Mesodermal cell (in vitro differentiated cells): ENCODE results near the gene DEFB125.
"Not testable (repeated sequence)": the region's sequence is repeated elsewhere in the genome, so short reads cannot be mapped to it uniquely, and the experiment has no call there.

Experiments used
- H3K27ac ChIP-seq: 2 replicates; pipeline ENCODE4 v1.7.0; 2013; ENCODE audit warnings: mild to moderate bottlenecking, low read depth, low read length, moderate library complexity; ENCODE audit not compliant: severe bottlenecking
- H3K36me3 ChIP-seq: 2 replicates; pipeline ENCODE4 v1.7.1; 2013; ENCODE audit warnings: mild to moderate bottlenecking, low read length, moderate library complexity; ENCODE audit not compliant: control insufficient read depth, insufficient read depth
- H3K4me1 ChIP-seq: one replicate; pipeline ENCODE4 v1.7.1; 2013; ENCODE audit warnings: mild to moderate bottlenecking, low read length; ENCODE audit not compliant: insufficient read depth, control insufficient read depth, poor library complexity, severe bottlenecking
- H3K4me3 ChIP-seq: 2 replicates; pipeline ENCODE4 v1.7.0; 2013; ENCODE audit warnings: low read length, control low read depth, mild to moderate bottlenecking; ENCODE audit not compliant: insufficient read depth, poor library complexity, severe bottlenecking; ENCODE audit errors: extremely low read depth
- H3K9me3 ChIP-seq: 2 replicates; pipeline ENCODE4 v1.7.1; 2013; ENCODE audit warnings: mild to moderate bottlenecking, low read length, moderate library complexity; ENCODE audit not compliant: control insufficient read depth
- WGBS, 2 experiments: methylation state at CpG; one replicate each; pipeline ENCODE4 v1.1.5; 2013; ENCODE audit warnings: missing lambda C conversion rate in 2 of 2; ENCODE audit not compliant: insufficient coverage in 2 of 2; 5-methylcytosine and 5-hydroxymethylcytosine counted together

The DEFB125 gene

GRCh38 chr20:90651-91050 is 3.2 kb downstream of the DEFB125 start:
- Histone ChIP-seq H3K4me1 (no peaks in the 10 kb centered on the region), H3K4me3 (no peak overlapping the region)

GRCh38 chr20:93641-94040 is 6.2 kb downstream of the DEFB125 start:
- H3K4me1 ChIP-seq = no peaks in the 10 kb centered on the region

More at GRCh38 chr20:90651-91050, 3.2 kb downstream of the DEFB125 start:
- Histone ChIP-seq H3K9me3 (peaks cover 12% of the 10 kb centered on the region), H3K27ac (no peak overlapping the region), H3K36me3 (no peaks in the 10 kb centered on the region)

GRCh38 chr20:95215-95614 is 7.7 kb downstream of the DEFB125 start:
- no peaks in the 10 kb centered on the region for H3K36me3 ChIP-seq
- H3K4me1 ChIP-seq = no peaks in the 10 kb centered on the region
- H3K27ac ChIP-seq = no peak overlapping the region
- H3K9me3 ChIP-seq = peaks cover 12% of the 10 kb centered on the region
- 57 to 88% methylated on average over 1 to 2 of the region's 4 CpGs for WGBS, 2 experiments
- H3K4me3 ChIP-seq = no peak overlapping the region

More at GRCh38 chr20:93641-94040, 6.2 kb downstream of the DEFB125 start:
- Histone ChIP-seq H3K27ac (no peak overlapping the region), H3K36me3 (no peaks in the 10 kb centered on the region), H3K4me3 (no peak overlapping the region), H3K9me3 (peaks cover 12% of the 10 kb centered on the region)

- H3K27ac ChIP-seq, H3K4me3 ChIP-seq, H3K36me3 ChIP-seq, H3K4me1 ChIP-seq: not testable (repeated sequence)
- H3K9me3 ChIP-seq = peaks cover 12% of the 10 kb centered on the region
- 75 to 95% methylated on average over 2 to 4 of the region's 5 CpGs for WGBS, 2 experiments
These were observed 10.2 kb downstream of the DEFB125 start for GRCh38 chr20:97691-98090.

- no peaks in the 10 kb centered on the region for H3K9me3 ChIP-seq
- H3K4me1 ChIP-seq = no peaks in the 10 kb centered on the region
- no peaks in the 10 kb centered on the region for H3K36me3 ChIP-seq
- no peak overlapping the region for H3K4me3 ChIP-seq
- H3K27ac ChIP-seq = no peak overlapping the region
These were observed 14.5 kb downstream of the DEFB125 start for GRCh38 chr20:101975-102374.

GRCh38 chr20:103456-103855 is 16.0 kb downstream of the DEFB125 start:
- H3K4me1 ChIP-seq = no peaks in the 10 kb centered on the region
- WGBS, 2 experiments = 86 to 95% methylated on average over 5 of the region's 5 CpGs
- no peak overlapping the region for H3K4me3 ChIP-seq
- no peaks in the 10 kb centered on the region for H3K9me3 ChIP-seq
- H3K27ac ChIP-seq = no peak overlapping the region
- H3K36me3 ChIP-seq = no peaks in the 10 kb centered on the region

GRCh38 chr20:112396-112795 is 24.9 kb downstream of the DEFB125 start:
- Histone ChIP-seq H3K27ac (no peak overlapping the region), H3K4me1 (no peaks in the 10 kb centered on the region), H3K36me3 (no peaks in the 10 kb centered on the region), H3K9me3 (peaks cover 3% of the 10 kb centered on the region), H3K4me3 (no peak overlapping the region)

- Histone ChIP-seq H3K4me3 (no peak overlapping the region), H3K4me1 (no peaks in the 10 kb centered on the region), H3K27ac (no peak overlapping the region), H3K9me3 (peaks cover 3% of the 10 kb centered on the region), H3K36me3 (no peaks in the 10 kb centered on the region)
These were observed 30.0 kb downstream of the DEFB125 start for GRCh38 chr20:117518-117917.

GRCh38 chr20:129786-130323 is 42.4 kb downstream of the DEFB125 start:
- WGBS, 2 experiments = 89 to 96% methylated on average over 17 to 19 of the region's 28 CpGs
- H3K4me1 ChIP-seq, H3K27ac ChIP-seq, H3K4me3 ChIP-seq, H3K9me3 ChIP-seq, H3K36me3 ChIP-seq: not testable (repeated sequence)

GRCh38 chr20:137668-138490 is 50.4 kb downstream of the DEFB125 start:
- Histone ChIP-seq H3K4me3 (no peak overlapping the region), H3K27ac (no peak overlapping the region), H3K9me3 (no peaks in the 10 kb centered on the region), H3K4me1 (no peaks in the 10 kb centered on the region), H3K36me3 (no peaks in the 10 kb centered on the region)
- 89 to 96% methylated on average over 10 to 11 of the region's 11 CpGs for WGBS, 2 experiments

GRCh38 chr20:142290-142689 is 54.8 kb downstream of the DEFB125 start, which contains the start of gene DEFB126:
TSS of gene DEFB126 (plus strand) at chr20:142590. CDS start at chr20:142629, 39 bp downstream.
- Histone ChIP-seq H3K4me1 (no peaks in the 10 kb centered on the region), H3K9me3 (no peaks in the 10 kb centered on the region), H3K4me3 (no peak within 1 kb of the TSS), H3K36me3 (no peaks in the 10 kb centered on the region), H3K27ac (no peak within 1 kb of the TSS)
- WGBS, 2 experiments = 33% methylated on average over 1 of the region's 1 CpG; no CpG with 5 or more reads in 1 of the 2 experiments
